Measurements from ENCODE around the gene UBP1.

DNA sequence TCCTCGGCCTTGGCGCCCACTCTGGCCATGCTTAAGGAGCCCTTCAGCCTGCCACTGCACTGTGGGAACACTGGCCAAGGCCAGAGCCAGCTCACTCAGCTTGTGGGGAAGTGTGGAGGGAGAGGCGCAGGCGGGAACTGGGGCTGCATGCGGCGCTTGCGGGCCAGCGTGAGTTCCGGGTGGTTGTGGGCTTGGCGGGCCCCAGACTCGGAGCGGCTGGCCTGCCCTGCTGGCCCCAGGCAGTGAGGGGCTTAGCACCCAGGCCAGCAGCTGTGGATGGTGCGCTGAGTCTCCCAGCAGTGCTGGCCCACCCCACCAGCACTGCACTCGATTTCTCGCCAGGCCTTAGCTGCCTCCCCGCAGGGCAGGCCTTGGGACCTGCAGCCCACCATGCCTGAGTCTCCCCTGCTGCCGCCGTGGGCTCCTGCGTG lies 13.1 kb upstream of the UBP1 start:
- TF ChIP-seq POLR2A (IDR thresholded peaks at IDR 0.05), result no peak
- TF ChIP-seq, protein P1, sequence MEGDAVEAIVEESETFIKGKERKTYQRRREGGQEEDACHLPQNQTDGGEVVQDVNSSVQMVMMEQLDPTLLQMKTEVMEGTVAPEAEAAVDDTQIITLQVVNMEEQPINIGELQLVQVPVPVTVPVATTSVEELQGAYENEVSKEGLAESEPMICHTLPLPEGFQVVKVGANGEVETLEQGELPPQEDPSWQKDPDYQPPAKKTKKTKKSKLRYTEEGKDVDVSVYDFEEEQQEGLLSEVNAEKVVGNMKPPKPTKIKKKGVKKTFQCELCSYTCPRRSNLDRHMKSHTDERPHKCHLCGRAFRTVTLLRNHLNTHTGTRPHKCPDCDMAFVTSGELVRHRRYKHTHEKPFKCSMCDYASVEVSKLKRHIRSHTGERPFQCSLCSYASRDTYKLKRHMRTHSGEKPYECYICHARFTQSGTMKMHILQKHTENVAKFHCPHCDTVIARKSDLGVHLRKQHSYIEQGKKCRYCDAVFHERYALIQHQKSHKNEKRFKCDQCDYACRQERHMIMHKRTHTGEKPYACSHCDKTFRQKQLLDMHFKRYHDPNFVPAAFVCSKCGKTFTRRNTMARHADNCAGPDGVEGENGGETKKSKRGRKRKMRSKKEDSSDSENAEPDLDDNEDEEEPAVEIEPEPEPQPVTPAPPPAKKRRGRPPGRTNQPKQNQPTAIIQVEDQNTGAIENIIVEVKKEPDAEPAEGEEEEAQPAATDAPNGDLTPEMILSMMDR (IDR thresholded peaks at IDR 0.05), result no peak
